Measurements from ENCODE around the gene SERBP1.

Gene SERBP1

DNA sequence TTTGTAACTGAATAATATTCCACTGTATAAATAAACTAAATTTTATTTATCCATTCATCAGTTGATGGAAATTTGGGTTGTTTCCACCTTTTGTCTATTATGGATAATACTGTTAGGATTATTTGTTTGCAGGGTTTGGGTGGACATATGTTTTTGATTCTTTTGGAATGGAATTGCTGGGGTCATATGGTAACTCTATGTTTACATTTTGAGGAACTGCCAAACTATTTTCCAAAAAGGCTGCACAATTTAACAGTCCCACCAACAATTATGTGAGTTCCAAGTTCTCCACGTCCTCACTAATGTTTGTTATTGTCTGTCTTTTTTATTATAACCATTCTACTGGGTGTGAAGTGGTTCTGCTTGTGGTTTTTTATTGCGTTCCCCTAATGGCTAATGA, 4.3 kb upstream of the SERBP1 start:
- H3K4me3 ChIP-seq (ENCODE audit: low read depth, low read length): no peak overlapping the region
- TF ChIP-seq, protein P1, sequence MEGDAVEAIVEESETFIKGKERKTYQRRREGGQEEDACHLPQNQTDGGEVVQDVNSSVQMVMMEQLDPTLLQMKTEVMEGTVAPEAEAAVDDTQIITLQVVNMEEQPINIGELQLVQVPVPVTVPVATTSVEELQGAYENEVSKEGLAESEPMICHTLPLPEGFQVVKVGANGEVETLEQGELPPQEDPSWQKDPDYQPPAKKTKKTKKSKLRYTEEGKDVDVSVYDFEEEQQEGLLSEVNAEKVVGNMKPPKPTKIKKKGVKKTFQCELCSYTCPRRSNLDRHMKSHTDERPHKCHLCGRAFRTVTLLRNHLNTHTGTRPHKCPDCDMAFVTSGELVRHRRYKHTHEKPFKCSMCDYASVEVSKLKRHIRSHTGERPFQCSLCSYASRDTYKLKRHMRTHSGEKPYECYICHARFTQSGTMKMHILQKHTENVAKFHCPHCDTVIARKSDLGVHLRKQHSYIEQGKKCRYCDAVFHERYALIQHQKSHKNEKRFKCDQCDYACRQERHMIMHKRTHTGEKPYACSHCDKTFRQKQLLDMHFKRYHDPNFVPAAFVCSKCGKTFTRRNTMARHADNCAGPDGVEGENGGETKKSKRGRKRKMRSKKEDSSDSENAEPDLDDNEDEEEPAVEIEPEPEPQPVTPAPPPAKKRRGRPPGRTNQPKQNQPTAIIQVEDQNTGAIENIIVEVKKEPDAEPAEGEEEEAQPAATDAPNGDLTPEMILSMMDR (IDR thresholded peaks at IDR 0.05; ENCODE audit: low read depth, low read length, missing control alignments): no peak
- no peak for DNase-seq (ENCODE audit: low read depth)

DNA sequence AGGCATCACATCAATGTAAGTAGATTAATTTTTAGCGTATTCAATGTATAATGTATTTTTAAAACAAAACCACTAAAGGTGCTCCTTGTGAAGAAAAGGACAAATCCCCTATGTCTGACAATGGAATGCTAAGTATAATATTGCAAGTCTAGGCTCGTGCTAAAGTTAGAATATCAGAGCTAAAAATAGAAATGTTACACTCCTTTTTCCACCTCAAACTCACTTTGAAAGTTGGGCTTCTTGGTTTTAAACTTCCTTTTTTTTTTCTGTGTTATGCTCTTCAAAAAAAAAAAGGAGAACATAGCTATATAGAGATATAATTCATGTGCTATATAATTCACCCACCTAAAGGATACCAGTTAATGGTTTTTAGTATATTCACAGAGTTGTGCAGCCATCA, 3.6 kb upstream of the SERBP1 start:
- no peak for DNase-seq (ENCODE audit: low read depth)
- no peak overlapping the region for H3K4me3 ChIP-seq (ENCODE audit: low read depth, low read length)
- TF ChIP-seq, protein P1 (IDR thresholded peaks at IDR 0.05; ENCODE audit: low read depth, low read length, missing control alignments): no peak

DNA sequence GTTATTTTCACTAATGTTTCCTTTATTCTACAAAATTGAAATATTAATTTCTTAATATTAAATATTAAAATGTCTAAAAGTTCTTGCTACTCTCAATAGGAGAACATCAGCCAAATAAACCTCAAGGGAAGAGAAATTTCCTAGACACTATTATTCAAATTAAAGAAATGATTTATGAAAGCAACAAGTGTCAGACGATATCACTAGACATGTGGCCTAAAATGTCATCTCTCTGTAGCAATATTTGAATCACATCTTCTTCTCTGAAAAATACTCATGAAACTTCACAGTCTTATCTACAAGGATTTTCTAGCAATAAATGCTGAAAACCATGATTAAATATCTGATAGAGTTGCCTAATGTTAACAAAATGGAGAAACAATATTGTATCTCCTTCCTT, 2.5 kb upstream of the SERBP1 start:
- H3K4me3 ChIP-seq (ENCODE audit: low read depth, low read length): no peak overlapping the region
- no peak for DNase-seq (ENCODE audit: low read depth)
- TF ChIP-seq, protein P1 (IDR thresholded peaks at IDR 0.05; ENCODE audit: low read depth, low read length, missing control alignments): no peak

DNA sequence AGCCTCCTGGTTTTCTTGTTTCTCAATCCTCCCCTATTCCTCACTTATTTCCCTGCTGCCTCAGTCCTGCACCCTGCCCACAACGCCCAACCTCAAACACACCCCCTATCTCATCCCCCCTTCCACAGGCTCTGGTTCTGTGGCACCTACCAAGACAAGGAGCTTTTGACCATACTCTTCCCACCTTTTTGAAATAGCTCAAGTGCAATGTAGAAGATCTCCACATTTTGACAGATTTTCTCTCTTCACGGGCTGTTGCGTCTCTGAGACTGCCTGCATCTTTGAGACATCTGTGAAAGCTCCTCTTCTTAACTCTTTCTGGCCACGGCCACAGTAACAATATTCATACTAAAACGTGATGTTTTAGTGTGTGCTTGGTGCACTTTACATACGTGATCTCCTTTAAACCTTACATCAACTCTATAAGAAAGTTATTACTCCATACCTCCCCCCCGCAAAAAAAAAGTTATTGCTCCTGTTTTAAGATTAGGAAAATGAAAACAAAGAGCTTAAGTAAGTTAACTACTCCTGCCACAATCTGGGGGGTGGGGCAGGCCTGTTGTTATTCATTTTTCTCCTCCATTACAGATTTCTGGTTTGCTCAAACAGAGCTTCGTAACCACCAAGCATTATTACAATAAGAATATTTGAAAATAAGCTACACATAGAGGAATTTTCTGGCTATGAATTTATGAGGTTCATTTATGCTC, 1.8 kb upstream of the SERBP1 start:
- no peak for DNase-seq (ENCODE audit: low read depth)
- TF ChIP-seq, protein P1 (IDR thresholded peaks at IDR 0.05; ENCODE audit: low read depth, low read length, missing control alignments): no peak
- H3K4me3 ChIP-seq (ENCODE audit: low read depth, low read length): no peak overlapping the region; the same call in 1 of the 2 replicates

DNA sequence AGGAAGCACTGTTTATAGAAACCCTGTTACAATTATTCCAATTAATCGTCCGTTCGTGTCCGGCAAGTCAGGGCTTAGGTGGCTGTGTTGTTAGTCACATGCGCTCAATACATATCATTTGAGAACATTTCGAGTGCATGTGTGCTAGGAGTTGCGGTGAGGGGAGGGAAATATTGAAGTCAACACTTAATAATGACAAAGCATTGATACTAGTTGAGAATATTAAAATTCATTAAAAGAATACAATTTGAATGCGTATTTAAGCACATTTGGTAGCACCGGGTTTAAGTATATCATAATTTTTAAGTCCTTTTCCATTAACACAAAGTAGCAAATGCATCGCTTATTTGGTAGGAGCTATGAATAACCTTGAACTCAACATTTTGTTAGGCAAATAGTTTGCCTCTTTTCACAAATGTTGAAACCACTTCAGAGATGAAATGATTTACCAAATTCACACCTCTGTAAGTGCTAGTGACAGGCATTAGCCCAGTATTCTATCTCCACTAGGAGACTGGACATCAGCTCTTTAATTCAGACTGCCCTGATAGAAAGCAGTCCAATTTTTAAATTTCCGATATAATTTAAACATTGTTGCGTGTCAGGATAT, 1.1 kb upstream of the SERBP1 start:
- TF ChIP-seq, protein P1 (IDR thresholded peaks at IDR 0.05; ENCODE audit: low read depth, low read length, missing control alignments): no peak
- DNase-seq (ENCODE audit: low read depth): no peak
- H3K4me3 ChIP-seq (ENCODE audit: low read depth, low read length): peak overlapping the region; percentile 96

DNA sequence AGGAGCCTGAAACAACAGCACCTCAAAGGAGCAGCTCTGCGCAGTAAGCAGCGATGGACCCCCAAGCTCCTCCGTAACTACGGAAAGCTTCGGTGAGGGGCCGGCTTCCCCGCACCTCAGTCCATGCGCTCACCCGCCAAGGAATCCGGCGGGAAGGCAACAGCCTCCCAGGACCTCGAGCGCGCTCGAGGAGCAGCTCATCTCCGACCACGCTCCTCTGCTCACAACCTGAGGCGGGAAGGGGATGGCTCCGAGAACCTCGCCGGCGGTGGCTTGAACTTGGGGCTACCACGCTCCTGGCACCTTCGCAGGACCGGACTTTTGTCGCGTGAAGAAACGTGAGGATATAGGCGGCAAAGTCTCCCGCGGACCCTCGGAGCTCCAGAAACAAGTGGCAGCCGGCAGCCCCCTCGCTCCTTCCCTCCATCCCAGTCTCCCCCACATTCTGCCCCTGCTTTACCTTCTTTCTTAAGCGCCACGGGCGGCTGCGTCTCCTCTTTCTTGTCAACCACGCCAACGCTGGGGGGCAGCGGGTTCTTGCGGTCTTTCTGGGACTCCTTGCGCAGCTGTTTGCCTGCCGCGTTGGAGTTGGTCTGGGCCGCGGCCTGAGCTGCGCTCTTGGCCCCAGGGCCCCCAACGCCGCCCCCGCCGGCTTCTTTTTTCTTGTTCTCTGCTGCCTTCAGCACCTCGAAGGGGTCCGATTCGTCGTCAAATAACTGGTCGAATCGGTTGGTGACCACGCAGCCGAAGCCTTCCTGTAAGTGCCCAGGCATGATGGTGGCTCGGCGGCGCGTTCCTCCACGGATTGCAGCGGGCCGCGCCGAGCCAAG, 459 bp downstream of the SERBP1 start:
- no peak for DNase-seq (ENCODE audit: low read depth)
- TF ChIP-seq, protein P1 (IDR thresholded peaks at IDR 0.05; ENCODE audit: low read depth, low read length, missing control alignments): no peak
- H3K4me3 ChIP-seq (ENCODE audit: low read depth, low read length): peak overlapping the region; percentile 96

Data from GM12864 (cell line).